ENCODE data around the gene SNAP29. TPM values are rescaled to one million over a fixed set of nuclear protein-coding genes. Genes with fewer than 3 reads are reported as not detected.

The SNAP29 gene
- total and polyA plus RNA-seq, 9 of the 15 experiments (the other 6 are each of a cell fraction or from before 2014, with no cell fraction given): 19.5 to 250 (median 75.9) TPM

DNA sequence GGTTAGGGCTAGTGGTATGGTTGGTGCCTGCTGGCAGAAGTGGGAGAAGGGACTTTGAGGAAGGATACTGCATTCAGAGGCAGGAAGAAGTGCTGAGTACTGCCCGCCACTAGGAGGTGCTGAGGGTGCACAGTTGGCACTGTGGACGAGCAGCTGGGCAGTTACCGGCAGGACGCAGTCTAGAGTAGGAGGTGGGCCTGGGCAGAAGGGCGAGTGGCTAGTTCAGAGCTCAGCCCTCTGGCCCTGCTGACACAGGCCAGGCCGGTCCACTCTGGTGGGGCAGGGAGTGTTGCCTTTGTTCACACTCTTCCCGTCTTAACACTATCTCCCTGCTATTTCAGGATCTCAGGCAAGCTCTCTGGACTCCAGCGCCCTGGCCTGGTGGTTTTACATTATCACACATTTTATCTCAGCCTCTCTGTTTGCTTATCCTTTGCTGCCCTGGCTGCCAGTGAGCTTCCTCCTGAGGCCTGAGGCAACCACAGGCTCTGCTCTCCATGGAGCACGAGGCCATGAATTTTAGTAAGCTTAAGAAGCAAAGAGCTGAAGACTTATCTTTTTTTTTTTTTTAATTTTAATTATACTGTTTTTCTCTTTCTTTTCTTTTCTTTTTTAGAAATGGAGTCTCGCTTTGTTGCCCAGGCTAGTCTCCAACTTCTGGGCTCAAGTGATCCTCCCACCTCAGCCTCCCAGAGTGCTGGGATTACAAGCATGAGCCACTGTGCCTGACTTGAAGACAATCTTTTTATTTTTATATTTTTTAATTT lies 26.9 kb downstream of the SNAP29 start (continued):
- TF ChIP-seq IRF9 (tag; IDR thresholded peaks at IDR 0.05) (peak; percentile 58; the same call in 1 of the 2 replicates), MCM2 (IDR thresholded peaks at IDR 0.05; ENCODE audit: low read depth) (no peak), HDAC3 (IDR thresholded peaks at IDR 0.05; ENCODE audit: borderline replicate concordance, partially characterized antibody) (no peak), HSF4 (CRISPR knock-in tag; IDR thresholded peaks at IDR 0.05; ENCODE audit: borderline replicate concordance) (0 out of 2 replicates have a peak, but pooled peaks have one; percentile 72), GATAD2A (IDR thresholded peaks at IDR 0.05) (no peak), ZNF407 (IDR thresholded peaks at IDR 0.05; ENCODE audit: low read depth) (no peak), ASH1L (IDR thresholded peaks at IDR 0.05; ENCODE audit: borderline replicate concordance, low read depth, partially characterized antibody) (peak; percentile 26), E2F6 (IDR thresholded peaks at IDR 0.05; ENCODE audit: borderline replicate concordance in 1 of 2, extremely low read depth in 1 of 2, insufficient read depth in 1 of 2, insufficient read length in 1 of 2, low read depth in 1 of 2, low read length in 1 of 2, poor library complexity in 1 of 2, severe bottlenecking in 1 of 2) (peak; percentile 66 to 72), PYGO2 (tag; IDR thresholded peaks at IDR 0.05) (peak; percentile 12; the same call in 1 of the 2 replicates), ZNF717 (CRISPR knock-in tag; IDR thresholded peaks at IDR 0.05) (no peak), ATF4 (CRISPR knock-in tag; IDR thresholded peaks at IDR 0.05) (peak; percentile 84), DEAF1 (CRISPR knock-in tag; IDR thresholded peaks at IDR 0.05) (peak; percentile 100), TCF3 (CRISPR knock-in tag; IDR thresholded peaks at IDR 0.05) (peak; percentile 79)
